ENCODE data around the gene FGFRL1.

- TF ChIP-seq CTCF (CRISPR knock-in tag; IDR thresholded peaks at IDR 0.05) = no peak
- TF ChIP-seq ZFP1 (CRISPR knock-in tag; IDR thresholded peaks at IDR 0.05) = no peak
Observed at GRCh38 chr4:1029529-1029928, 18.1 kb downstream of the FGFRL1 start.

Data from HepG2 (cell line).